Gastroesophageal sphincter (tissue), 4 donors: ENCODE measurements around the gene PKN1. TPM values are rescaled to one million over a fixed set of nuclear protein-coding genes. Genes with fewer than 3 reads are reported as not detected.

Experiments
- ATAC-seq: fragments of 150-250 bp; one replicate; pipeline ENCODE4 v1.9.1; 2016; ENCODE audit warnings: mild to moderate bottlenecking, moderate library complexity
- H3K27ac ChIP-seq, 4 donors: fragments of 200-600 bp; sonication (generic) in 3 of 4; 1 replicate in 3 of 4; 2 replicates in 1 of 4; pipeline ENCODE4 v1.5.1; 2016 to 2019
- H3K27me3 ChIP-seq: fragments of 200-600 bp; sonication (generic); one replicate; pipeline ENCODE4 v1.5.1; 2019
- H3K36me3 ChIP-seq, 2 donors: fragments of 200-600 bp; sonication (generic); one replicate each; pipeline ENCODE4 v1.5.1; 2019; ENCODE audit warnings: control low read depth in 1 of 2
- H3K4me1 ChIP-seq, 3 donors: fragments of 200-600 bp; sonication (generic); 1 replicate in 2 of 3; 2 replicates in 1 of 3; pipeline ENCODE4 v1.5.1; 2016 to 2019; ENCODE audit warnings: control low read depth in 2 of 3
- H3K4me3 ChIP-seq, 2 donors: fragments of 200-600 bp; sonication (generic); one replicate each; pipeline ENCODE4 v1.5.1; 2019; ENCODE audit warnings: mild to moderate bottlenecking in 1 of 2, moderate library complexity in 1 of 2
- H3K9me3 ChIP-seq, 3 donors: fragments of 200-600 bp; sonication (generic); one replicate each; pipeline ENCODE4 v1.5.1; 2017 to 2019; ENCODE audit warnings: control low read depth in 2 of 3
- EP300 ChIP-seq: sonication (generic); formaldehyde crosslinking; IDR thresholded peaks from one replicate; pipeline ENCODE4 v1.6.1; 2017; ENCODE audit warnings: antibody characterized with exemption, mild to moderate bottlenecking
- POLR2A ChIP-seq, 2 donors: fragments of 450-650 bp; IDR thresholded peaks; one replicate each; pipeline ENCODE4 v1.6.1; 2017; ENCODE audit warnings: antibody characterized with exemption in 2 of 2, mild to moderate bottlenecking in 2 of 2, moderate library complexity in 1 of 2
- POLR2AphosphoS5 ChIP-seq: sonication (generic); formaldehyde crosslinking; IDR thresholded peaks from one replicate; pipeline ENCODE4 v1.6.1; 2017; ENCODE audit warnings: antibody characterized with exemption
- WGBS, 2 donors: methylation state at CpG; one replicate each; pipeline ENCODE4 v1.1.5; 2018; ENCODE audit warnings: low coverage in 1 of 2; 5-methylcytosine and 5-hydroxymethylcytosine counted together
- total RNA-seq, 4 donors: library from RNA; depleted of rRNA; stranded (reverse); fragments of >200 nt; gene quantifications; one replicate each; pipeline ENCODE4 v1.1.0, GENCODE V29; 2016
- TF ChIP-seq, protein P1 (sequence below), 4 experiments: fragments of 200-600 bp in 2 of 4; fragments of 450-650 bp in 2 of 4; sonication (generic) in 1 of 4; IDR thresholded peaks; one replicate each; pipeline ENCODE4 v1.5.1; 2017 to 2019; ENCODE audit warnings: antibody characterized with exemption in 4 of 4, mild to moderate bottlenecking in 2 of 4, moderate library complexity in 2 of 4

Gene PKN1
- total RNA-seq, 4 donors from 2014 or later, result 98.2 to 286 (median 139) TPM

DNA sequence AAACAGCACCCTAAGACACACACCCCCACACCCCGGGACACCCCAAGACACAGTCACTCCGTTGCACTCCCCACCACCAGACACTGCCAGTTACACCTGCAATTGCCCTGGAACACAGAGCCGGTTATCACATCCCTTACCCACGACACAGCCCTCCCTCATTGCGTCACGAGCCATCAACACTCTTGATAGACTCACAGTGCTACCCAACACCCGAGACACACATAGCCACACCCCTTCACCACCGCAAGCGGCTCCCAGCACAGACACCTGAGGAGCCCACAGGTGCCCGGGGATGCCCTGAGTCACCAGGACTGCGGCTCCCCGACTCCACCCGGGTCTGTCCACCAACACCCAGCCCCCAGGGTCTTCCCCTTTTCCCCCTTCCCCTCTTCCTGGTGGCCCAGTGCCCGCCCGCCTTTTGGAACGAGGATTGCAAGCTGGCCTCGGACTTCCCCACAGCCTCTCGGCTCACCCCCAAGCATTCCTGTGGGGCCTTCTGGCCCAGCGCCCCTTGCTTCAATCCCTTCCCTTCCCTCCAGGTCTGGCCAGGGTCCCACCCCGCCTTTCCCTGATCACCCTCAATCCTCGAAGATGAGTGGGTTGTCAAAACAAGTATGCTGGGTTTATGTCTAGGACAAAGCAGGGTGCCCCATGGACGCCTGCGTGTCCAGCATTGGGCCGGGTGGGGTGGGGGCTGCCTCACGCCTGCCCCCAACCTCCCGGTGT, 43.7 kb downstream of the PKN1 start:
- peak; percentile 81 for ATAC-seq
- no peak for TF ChIP-seq EP300
- TF ChIP-seq POLR2AphosphoS5, result no peak
- no peak for TF ChIP-seq POLR2A (IDR thresholded peaks at IDR 0.05)
- TF ChIP-seq, protein P1, sequence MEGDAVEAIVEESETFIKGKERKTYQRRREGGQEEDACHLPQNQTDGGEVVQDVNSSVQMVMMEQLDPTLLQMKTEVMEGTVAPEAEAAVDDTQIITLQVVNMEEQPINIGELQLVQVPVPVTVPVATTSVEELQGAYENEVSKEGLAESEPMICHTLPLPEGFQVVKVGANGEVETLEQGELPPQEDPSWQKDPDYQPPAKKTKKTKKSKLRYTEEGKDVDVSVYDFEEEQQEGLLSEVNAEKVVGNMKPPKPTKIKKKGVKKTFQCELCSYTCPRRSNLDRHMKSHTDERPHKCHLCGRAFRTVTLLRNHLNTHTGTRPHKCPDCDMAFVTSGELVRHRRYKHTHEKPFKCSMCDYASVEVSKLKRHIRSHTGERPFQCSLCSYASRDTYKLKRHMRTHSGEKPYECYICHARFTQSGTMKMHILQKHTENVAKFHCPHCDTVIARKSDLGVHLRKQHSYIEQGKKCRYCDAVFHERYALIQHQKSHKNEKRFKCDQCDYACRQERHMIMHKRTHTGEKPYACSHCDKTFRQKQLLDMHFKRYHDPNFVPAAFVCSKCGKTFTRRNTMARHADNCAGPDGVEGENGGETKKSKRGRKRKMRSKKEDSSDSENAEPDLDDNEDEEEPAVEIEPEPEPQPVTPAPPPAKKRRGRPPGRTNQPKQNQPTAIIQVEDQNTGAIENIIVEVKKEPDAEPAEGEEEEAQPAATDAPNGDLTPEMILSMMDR (IDR thresholded peaks at IDR 0.05), result no peak
- peaks cover 0 to 44% of the 10 kb centered on the region in 2 donors for H3K36me3 ChIP-seq
- H3K27me3 ChIP-seq, result peaks cover 34% of the 10 kb centered on the region
- WGBS, 2 donors, result 18 to 26% methylated on average over 6 to 21 of the region's 26 CpGs
- peak overlapping the region in 3 of 4 donors; percentile 51 to 65 (median 55) for H3K27ac ChIP-seq
- no peaks in the 10 kb centered on the region for H3K9me3 ChIP-seq
- no peak overlapping the region for H3K4me3 ChIP-seq
- peaks cover 0 to 76% (median 28%) of the 10 kb centered on the region in 3 donors for H3K4me1 ChIP-seq

DNA sequence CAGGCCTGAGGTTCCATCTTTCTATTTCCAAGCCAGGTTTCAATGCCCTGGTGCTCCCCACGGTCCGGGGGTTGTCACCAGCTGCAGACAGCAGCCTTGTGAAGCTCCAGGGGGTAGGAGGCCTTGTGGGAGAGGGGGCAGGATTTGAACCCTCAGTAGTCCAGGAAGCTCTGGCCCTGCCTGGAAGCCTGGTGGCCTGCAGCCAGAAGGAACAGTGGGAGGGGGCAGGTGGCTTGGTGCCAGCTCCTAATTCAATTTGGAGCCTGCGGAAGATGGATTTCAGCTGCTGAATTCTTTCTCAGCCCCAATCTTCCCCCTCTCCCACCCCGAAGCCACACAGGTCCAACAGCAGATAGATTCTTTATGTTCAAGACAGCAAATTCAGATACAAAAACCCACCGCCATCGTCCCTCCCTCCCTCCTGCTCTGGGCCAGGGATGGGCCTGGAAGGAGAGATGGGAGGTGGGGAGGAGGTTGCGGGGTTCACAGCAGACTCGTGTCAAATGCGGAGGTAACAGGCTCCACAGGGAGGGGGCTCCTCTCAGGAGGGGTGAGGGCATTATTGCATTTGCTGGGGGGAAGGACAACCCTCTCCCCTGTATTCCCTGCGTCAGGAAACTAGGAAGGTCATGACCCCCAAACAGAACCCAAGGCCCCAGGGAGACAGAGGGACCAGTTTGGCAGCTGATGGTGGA, 44.5 kb downstream of the PKN1 start:
- peaks cover 31% of the 10 kb centered on the region for H3K27me3 ChIP-seq
- TF ChIP-seq, protein P1 (IDR thresholded peaks at IDR 0.05), result no peak
- H3K4me3 ChIP-seq, result no peak overlapping the region
- ATAC-seq, result no peak
- H3K36me3 ChIP-seq, result peaks cover 0 to 51% of the 10 kb centered on the region in 2 donors
- WGBS, 2 donors, result 44 to 63% methylated on average over 3 to 4 of the region's 10 CpGs
- peak overlapping the region in 3 of 4 donors; percentile 51 to 65 (median 55) for H3K27ac ChIP-seq
- H3K4me1 ChIP-seq, result peaks cover 0 to 69% (median 21%) of the 10 kb centered on the region in 3 donors
- no peaks in the 10 kb centered on the region for H3K9me3 ChIP-seq

DNA sequence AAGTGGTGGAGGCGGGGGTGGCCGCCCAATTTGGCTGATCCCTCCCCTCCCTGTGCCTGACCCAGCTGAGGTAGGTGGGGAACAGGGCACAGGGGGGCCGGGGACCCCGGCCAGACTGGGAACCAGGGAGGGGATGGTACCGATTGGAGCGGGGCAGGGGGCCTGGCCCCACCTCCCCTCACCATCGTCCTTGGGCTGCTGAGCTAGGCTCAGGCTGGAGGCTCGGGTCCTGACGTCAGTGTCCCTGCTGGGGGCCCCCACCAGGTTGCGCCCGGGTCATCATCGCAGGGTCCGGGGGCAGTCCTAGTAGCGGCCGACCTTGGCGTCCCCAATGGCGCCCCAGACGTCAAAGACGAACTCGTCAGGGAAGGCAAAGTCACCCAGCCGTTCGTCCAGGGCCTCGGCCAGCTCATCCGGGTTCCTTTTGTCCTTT, 45.0 kb downstream of the PKN1 start:
- Histone ChIP-seq H3K27ac (peak overlapping the region in 3 of 4 donors; percentile 37 to 65 (median 55)), H3K9me3 (no peaks in the 10 kb centered on the region), H3K36me3 (peaks cover 0 to 57% of the 10 kb centered on the region in 2 donors), H3K27me3 (peaks cover 25% of the 10 kb centered on the region), H3K4me1 (peaks cover 0 to 63% (median 19%) of the 10 kb centered on the region in 3 donors), H3K4me3 (no peak overlapping the region)
- no peak for ATAC-seq
- no CpG with 5 or more reads among the region's 24 CpGs for WGBS, 2 donors
- TF ChIP-seq POLR2AphosphoS5, result no peak
- TF ChIP-seq POLR2A (IDR thresholded peaks at IDR 0.05), result no peak
- TF ChIP-seq, protein P1 (IDR thresholded peaks at IDR 0.05), result no peak
- TF ChIP-seq EP300, result no peak

DNA sequence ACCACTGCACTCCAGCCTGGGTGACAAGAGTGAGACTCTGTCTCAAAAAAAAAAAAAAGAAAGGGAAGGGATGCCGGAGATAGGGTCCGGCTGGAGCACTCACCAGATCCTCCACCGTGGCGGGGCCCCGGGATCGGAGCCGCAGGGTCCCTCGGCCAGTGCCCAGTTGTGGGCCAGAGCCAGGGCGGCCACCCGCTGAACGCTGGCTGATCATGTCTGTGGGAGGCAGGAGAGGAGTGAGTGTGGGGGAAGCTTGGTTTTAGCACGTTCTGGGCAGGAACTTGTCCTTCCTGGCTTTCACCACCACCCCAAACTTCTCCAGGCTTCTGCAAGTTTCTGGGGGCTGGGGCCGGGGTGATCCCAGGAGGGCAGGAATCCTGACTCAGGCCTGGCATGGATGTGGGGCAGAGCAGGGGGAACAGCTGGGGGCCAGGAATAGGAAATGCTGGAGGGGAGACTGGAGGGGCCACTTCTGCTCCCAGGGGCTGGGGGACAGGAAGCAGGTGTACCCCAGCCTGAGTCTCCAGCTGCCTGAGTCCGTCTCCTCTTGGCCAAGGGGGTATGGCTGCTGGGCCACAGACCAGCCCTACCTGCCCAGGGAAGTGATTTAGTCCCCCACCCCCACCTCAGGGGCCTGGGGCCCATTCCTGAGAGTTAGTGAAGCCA, 46.3 kb downstream of the PKN1 start:
- Histone ChIP-seq H3K4me3 (no peak overlapping the region), H3K27ac (peak overlapping the region in 2 of 4 donors; percentile 7 to 33), H3K9me3 (no peaks in the 10 kb centered on the region), H3K4me1 (peaks cover 0 to 50% (median 19%) of the 10 kb centered on the region in 3 donors), H3K27me3 (peaks cover 12% of the 10 kb centered on the region), H3K36me3 (peaks cover 0 to 63% of the 10 kb centered on the region in 2 donors)
- TF ChIP-seq POLR2AphosphoS5, result no peak
- no peak for TF ChIP-seq POLR2A (IDR thresholded peaks at IDR 0.05)
- no peak for TF ChIP-seq EP300
- TF ChIP-seq, protein P1 (IDR thresholded peaks at IDR 0.05), result no peak
- ATAC-seq, result no peak
- 60% methylated on average over 2 of the region's 14 CpGs; no CpG with 5 or more reads in 1 of the 2 donors for WGBS, 2 donors
